Measurements from ENCODE around the gene GPR176. TPM values are rescaled to one million over a fixed set of nuclear protein-coding genes. Genes with fewer than 3 reads are reported as not detected.

GPR176 gene
- polyA plus RNA-seq, 1 of the 3 experiments (the other 2 are of a cell fraction) = 21.9 TPM

- Histone ChIP-seq H3F3A (replicated peaks; ENCODE audit: insufficient read depth) (peaks cover 44% of the 10 kb centered on the region), H3K4me3 (ENCODE audit: low read depth in 2 of 2, low read length in 1 of 2) (no peak overlapping the region), H3K9ac (no peak overlapping the region), H4K20me1 (ENCODE audit: insufficient read depth) (no peaks in the 10 kb centered on the region), H3K4me1 (ENCODE audit: control insufficient read depth in 1 of 2, insufficient read depth in 2 of 2, low read depth in 1 of 2, low read length in 1 of 2) (peaks cover 0 to 36% of the 10 kb centered on the region in 2 experiments; a peak in 3 of 4 replicates), H3K27ac (ENCODE audit: low read depth in 2 of 2, low read length in 1 of 2) (no peak overlapping the region), H3K9me3 (no peaks in the 10 kb centered on the region), H3K27me3 (ENCODE audit: insufficient read depth) (no peaks in the 10 kb centered on the region), H3K4me2 (no peak overlapping the region; the same call in 1 of the 2 replicates), H2AFZ (ENCODE audit: low read depth) (no peak overlapping the region), H3K9me2 (no peaks in the 10 kb centered on the region), H3K36me3 (replicated peaks in 1 of 2; ENCODE audit: control insufficient read depth in 1 of 2, insufficient read depth in 2 of 2, low read length in 1 of 2) (peaks cover 30 to 45% of the 10 kb centered on the region in 2 experiments), H3K79me2 (ENCODE audit: insufficient read depth) (peaks cover 72% of the 10 kb centered on the region)
- no peak for DNase-seq
- WGBS (ENCODE audit: low lambda C conversion rate) = 97% methylated on average over 5 of the region's 5 CpGs
- ChIA-PET POLR2A (no interaction called here), CTCF (no interaction called here)
- TF ChIP-seq, protein P1, sequence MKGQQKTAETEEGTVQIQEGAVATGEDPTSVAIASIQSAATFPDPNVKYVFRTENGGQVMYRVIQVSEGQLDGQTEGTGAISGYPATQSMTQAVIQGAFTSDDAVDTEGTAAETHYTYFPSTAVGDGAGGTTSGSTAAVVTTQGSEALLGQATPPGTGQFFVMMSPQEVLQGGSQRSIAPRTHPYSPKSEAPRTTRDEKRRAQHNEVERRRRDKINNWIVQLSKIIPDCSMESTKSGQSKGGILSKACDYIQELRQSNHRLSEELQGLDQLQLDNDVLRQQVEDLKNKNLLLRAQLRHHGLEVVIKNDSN (IDR thresholded peaks at IDR 0.05; ENCODE audit: borderline replicate concordance, low read depth) = no peak
- TF ChIP-seq RAD21 (IDR thresholded peaks at IDR 0.05; ENCODE audit: low read length) = no peak
These were observed 17.6 kb upstream of the GPR176 start for GRCh38 chr15:39937696-39938095.

GRCh38 chr15:39936681-39937080, 16.6 kb upstream of the GPR176 start:
- no peaks in the 10 kb centered on the region for H3K9me2 ChIP-seq
- no peak overlapping the region for H3K9ac ChIP-seq
- TF ChIP-seq CHD2 (IDR thresholded peaks at IDR 0.05; ENCODE audit: low read length, partially characterized antibody) (no peak), RFX5 (IDR thresholded peaks at IDR 0.05; ENCODE audit: low read length) (no peak), RCOR1 (IDR thresholded peaks at IDR 0.05; ENCODE audit: low read length) (no peak), POLR2AphosphoS5 (IDR thresholded peaks at IDR 0.05; ENCODE audit: low read depth, low read length) (no peak)
- TF ChIP-seq, protein P2, sequence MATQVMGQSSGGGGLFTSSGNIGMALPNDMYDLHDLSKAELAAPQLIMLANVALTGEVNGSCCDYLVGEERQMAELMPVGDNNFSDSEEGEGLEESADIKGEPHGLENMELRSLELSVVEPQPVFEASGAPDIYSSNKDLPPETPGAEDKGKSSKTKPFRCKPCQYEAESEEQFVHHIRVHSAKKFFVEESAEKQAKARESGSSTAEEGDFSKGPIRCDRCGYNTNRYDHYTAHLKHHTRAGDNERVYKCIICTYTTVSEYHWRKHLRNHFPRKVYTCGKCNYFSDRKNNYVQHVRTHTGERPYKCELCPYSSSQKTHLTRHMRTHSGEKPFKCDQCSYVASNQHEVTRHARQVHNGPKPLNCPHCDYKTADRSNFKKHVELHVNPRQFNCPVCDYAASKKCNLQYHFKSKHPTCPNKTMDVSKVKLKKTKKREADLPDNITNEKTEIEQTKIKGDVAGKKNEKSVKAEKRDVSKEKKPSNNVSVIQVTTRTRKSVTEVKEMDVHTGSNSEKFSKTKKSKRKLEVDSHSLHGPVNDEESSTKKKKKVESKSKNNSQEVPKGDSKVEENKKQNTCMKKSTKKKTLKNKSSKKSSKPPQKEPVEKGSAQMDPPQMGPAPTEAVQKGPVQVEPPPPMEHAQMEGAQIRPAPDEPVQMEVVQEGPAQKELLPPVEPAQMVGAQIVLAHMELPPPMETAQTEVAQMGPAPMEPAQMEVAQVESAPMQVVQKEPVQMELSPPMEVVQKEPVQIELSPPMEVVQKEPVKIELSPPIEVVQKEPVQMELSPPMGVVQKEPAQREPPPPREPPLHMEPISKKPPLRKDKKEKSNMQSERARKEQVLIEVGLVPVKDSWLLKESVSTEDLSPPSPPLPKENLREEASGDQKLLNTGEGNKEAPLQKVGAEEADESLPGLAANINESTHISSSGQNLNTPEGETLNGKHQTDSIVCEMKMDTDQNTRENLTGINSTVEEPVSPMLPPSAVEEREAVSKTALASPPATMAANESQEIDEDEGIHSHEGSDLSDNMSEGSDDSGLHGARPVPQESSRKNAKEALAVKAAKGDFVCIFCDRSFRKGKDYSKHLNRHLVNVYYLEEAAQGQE (IDR thresholded peaks at IDR 0.05; ENCODE audit: low read depth, low read length) = no peak
- TF ChIP-seq, protein P3, sequence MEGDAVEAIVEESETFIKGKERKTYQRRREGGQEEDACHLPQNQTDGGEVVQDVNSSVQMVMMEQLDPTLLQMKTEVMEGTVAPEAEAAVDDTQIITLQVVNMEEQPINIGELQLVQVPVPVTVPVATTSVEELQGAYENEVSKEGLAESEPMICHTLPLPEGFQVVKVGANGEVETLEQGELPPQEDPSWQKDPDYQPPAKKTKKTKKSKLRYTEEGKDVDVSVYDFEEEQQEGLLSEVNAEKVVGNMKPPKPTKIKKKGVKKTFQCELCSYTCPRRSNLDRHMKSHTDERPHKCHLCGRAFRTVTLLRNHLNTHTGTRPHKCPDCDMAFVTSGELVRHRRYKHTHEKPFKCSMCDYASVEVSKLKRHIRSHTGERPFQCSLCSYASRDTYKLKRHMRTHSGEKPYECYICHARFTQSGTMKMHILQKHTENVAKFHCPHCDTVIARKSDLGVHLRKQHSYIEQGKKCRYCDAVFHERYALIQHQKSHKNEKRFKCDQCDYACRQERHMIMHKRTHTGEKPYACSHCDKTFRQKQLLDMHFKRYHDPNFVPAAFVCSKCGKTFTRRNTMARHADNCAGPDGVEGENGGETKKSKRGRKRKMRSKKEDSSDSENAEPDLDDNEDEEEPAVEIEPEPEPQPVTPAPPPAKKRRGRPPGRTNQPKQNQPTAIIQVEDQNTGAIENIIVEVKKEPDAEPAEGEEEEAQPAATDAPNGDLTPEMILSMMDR (IDR thresholded peaks at IDR 0.05) = no peak
- H3K79me2 ChIP-seq (ENCODE audit: insufficient read depth) = peaks cover 68% of the 10 kb centered on the region
- no peak for DNase-seq
- H3K27me3 ChIP-seq (ENCODE audit: insufficient read depth) = no peaks in the 10 kb centered on the region
- H3F3A ChIP-seq (replicated peaks; ENCODE audit: insufficient read depth) = peaks cover 44% of the 10 kb centered on the region
- 0 out of 4 replicates have a peak overlapping the region, but pooled peaks of 1 of the 2 experiments have one; percentile 6 for H3K4me3 ChIP-seq (ENCODE audit: low read depth in 2 of 2, low read length in 1 of 2)
- H3K27ac ChIP-seq (ENCODE audit: low read depth in 2 of 2, low read length in 1 of 2) = no peak overlapping the region
- H3K9me3 ChIP-seq = no peaks in the 10 kb centered on the region
- ChIA-PET CTCF (no interaction called here), POLR2A (no interaction called here)
- WGBS (ENCODE audit: low lambda C conversion rate) = 87% methylated on average over 3 of the region's 3 CpGs
- no peaks in the 10 kb centered on the region for H4K20me1 ChIP-seq (ENCODE audit: insufficient read depth)
- H3K4me2 ChIP-seq = peak overlapping the region; percentile 96; the same call in 1 of the 2 replicates
- peaks cover 28 to 43% of the 10 kb centered on the region in 2 experiments for H3K36me3 ChIP-seq (replicated peaks in 1 of 2; ENCODE audit: control insufficient read depth in 1 of 2, insufficient read depth in 2 of 2, low read length in 1 of 2)
- peaks cover 0 to 30% of the 10 kb centered on the region in 2 experiments; a peak in 3 of 4 replicates for H3K4me1 ChIP-seq (ENCODE audit: control insufficient read depth in 1 of 2, insufficient read depth in 2 of 2, low read depth in 1 of 2, low read length in 1 of 2)
- no peak overlapping the region for H2AFZ ChIP-seq (ENCODE audit: low read depth)

Data from SK-N-SH (cell line).